GM18951 (cell line): Measurements from ENCODE around the gene MAGEF1.

Experiments
- POLR2A ChIP-seq: IDR thresholded peaks from 4 replicates; pipeline ENCODE4 v1.6.1; 2011; ENCODE audit warnings: mild to moderate bottlenecking; ENCODE audit not compliant: insufficient read length, insufficient read depth; ENCODE audit errors: extremely low read depth
- in situ Hi-C: fragments of 300-500 bp; cut with MboI; formaldehyde crosslinking; loops from one replicate; pipeline ENCODE4 v1.12.0; 2022; ENCODE audit warnings: low sequenced_read_pairs, mixed read lengths, inconsistent platforms; ENCODE audit not compliant: unreplicated experiment

Gene MAGEF1

DNA sequence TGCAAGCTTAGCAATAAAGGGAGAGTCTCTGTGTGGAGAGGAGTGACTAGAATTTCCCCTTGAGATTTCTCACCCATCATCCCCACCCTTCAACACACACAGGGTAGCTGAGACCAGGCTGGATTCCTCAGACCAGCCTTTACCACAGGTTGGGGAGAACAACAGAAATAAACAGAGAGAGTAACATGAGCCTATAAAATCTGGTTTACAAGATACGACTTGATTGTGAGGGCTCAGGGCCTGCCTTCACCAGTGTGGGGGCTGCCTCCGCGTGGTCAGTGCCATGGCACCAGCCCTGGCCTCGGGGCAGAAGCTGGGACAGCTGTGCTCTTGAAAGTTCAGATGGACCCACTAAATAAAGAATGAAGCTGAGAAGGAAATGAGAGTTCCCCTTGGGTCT, 14.6 kb upstream of the MAGEF1 start:
- in situ Hi-C loops = no loop called here

DNA sequence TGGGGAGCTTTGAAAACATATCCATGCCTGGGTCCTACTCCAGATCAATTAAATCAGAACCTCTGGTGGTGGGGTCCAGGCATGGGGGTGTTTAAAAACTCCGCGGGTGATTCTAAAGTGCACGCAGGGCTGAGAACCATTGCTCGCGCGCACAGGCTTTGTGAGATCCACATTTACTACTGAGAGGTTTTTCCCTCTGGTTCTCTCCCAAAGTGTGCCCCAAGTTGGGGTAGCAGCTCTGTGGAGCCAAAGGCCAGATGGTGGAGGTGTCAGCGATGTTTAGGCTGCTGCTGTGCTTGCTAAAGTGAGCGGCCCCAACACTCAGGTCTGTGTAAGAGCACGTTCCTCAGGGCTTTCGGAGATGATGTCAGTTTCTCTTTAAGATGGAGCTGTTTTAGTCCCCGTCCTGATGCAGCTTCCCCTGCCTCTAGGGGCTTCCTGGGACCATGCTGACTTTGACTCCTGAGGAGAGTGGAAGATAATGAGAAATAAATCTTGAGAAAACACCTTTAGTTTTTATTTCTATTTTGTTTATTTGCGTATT, 13.4 kb upstream of the MAGEF1 start:
- in situ Hi-C loops = no loop called here
- no peak for TF ChIP-seq POLR2A

More for the DNA sequence above, 14.6 kb upstream of the MAGEF1 start:
- no peak for TF ChIP-seq POLR2A

DNA sequence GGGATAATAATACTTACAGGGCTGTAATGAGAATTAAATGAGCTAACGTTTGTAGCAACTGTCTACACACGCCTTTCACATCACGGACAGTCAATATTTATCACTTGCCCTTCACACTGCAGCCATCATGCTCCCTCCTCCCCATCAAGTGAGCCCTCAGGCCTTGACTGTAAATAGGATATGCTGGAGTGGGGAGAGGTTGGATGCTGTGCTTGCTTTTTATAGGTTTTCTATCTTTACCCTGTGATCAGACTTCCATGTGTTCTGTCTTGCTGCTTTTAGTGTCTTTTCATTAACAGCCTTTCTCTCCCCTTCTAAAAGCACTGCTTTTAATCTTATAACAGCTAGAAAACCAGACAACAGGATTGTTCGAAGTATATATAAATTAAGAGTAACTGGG, 12.8 kb upstream of the MAGEF1 start:
- in situ Hi-C loops = no loop called here
- TF ChIP-seq POLR2A = no peak

DNA sequence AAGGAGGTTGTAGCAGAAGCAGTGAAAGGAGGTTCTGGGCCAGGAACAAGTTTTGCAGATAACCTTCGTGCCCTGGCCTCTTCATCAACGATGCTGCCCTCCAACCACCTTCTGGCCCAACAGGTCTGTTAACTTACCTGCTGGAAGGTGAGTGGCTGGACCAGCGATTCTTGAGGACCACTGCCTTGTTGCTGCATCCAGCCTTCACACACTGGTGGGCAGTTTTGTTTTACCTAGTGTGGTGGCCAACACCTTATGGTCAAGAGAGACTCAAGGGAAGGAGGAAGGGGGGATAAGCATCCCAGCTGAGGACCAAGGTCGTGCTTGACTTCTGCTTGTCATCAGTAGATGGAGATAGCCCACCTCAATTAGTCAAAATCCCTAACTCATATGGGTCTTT, 7.8 kb upstream of the MAGEF1 start:
- in situ Hi-C loops = no loop called here
- no peak for TF ChIP-seq POLR2A

DNA sequence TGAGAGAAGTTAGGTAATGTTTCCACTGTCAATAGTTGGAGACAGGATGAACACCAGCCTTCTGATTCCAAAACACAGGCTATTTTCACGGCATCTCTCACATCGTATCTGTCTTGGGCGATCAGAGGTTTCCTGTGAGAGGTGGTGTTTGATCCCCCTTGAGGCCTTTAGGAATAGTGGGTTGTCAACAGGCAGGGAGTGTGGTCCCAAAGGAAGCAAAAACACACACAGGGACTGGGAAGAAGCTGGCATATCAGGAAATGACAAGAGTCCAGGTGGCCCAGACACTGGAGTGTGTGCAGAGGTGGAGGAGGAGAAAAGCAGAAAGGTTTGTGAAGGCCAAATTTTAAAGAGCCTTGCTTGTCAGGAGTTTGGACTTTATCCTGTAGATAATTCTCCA, 6.6 kb upstream of the MAGEF1 start:
- in situ Hi-C loops = no loop called here
- no peak for TF ChIP-seq POLR2A

DNA sequence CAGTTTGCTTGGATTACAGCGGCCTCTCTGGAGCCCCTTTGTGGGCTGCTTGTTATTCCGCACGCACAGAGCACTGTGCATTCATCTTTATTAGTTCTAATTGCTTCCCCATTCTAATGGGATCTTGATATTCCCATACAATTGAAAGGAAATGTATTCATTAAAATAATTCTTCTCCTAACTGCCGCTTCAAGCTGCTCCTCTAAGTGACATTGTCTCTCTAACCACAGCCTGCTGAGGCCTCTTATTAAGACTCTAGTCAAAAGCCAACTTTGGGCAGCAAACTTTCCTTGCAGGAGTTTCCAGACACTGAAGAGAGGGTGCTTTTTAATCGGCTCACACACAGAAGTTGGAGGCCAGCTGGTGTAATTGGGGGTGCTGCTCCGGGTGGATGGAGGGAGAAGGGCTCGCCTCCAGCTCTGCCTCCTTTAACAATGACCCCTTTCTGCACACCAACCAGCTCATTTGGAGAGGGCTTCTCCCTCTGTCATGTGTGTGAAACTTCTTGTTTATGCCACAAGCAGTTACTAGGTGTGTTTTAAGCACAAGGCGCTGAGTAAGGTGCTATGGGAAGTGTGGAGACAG, 5.6 kb upstream of the MAGEF1 start:
- TF ChIP-seq POLR2A = no peak

DNA sequence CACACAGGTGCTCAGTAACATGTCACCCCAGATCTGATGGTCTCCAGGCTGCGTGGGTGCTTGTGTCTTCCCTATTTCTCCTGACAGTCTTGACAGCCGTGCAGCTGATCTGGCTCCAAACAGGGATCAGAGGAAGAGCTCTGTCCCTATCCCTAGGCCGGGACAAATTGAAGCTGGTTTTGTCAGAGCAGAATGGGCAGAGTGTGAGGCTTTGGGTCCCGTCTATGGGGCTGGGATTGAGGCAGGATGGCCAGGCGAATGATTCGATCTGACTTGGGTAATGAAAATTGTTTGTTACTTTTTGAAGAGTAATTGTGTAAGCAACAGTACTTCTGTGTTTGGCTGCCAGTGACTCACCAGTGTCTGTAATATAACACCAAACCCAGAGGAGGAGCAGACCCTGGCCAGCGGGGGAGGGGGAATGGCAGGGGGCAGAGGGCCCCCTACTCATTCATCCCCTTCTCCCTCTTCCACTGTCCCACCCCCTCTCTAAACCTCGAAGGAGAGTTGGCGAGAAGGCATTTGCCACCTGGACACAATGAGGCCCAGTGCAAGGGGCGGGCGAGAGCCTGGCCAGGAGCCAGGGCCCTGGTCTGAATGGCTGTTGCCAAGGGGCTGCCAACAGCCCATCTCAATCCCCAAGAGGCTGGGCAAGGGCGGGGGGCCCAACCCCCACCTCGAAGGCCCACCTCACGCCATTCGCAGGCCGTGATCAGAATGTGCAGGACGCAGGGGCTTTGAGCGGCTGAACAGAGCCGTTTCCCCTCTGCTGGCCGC, 4.9 kb upstream of the MAGEF1 start:
- in situ Hi-C loops = no loop called here
- no peak for TF ChIP-seq POLR2A

More for the DNA sequence above, 5.6 kb upstream of the MAGEF1 start:
- in situ Hi-C loops = no loop called here

DNA sequence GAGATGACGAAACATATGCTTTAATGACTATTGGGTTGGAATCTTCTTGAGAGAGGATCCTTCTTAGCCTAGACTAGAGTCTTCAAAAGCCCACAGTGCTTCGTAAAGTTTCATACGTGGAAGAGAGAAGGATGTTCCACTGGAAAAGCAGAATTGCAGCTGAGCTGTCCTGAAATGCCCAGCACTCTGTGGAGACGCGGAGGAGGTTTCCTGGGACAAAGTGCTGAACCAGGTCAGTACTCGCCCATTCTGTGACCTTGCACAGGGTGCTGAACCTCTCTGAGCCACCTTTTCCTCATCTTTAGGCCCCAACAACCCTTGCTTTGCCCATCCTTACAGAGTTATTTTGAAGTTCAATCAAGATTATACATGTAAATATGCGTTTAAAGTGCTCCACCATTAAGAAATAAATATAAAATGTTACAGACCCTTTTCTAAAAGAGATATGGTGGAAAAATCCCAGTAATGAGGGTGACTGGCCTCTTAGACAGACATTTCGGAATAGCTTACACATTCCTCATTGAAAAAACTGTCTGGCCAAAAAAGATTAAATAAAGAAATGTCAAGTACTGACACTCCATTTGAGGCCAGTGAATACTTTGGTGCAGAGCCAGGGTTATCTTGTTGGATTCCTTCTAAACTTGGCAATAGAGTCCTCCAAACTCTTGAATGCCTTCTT, 4.2 kb upstream of the MAGEF1 start:
- in situ Hi-C loops = no loop called here
- TF ChIP-seq POLR2A = no peak

DNA sequence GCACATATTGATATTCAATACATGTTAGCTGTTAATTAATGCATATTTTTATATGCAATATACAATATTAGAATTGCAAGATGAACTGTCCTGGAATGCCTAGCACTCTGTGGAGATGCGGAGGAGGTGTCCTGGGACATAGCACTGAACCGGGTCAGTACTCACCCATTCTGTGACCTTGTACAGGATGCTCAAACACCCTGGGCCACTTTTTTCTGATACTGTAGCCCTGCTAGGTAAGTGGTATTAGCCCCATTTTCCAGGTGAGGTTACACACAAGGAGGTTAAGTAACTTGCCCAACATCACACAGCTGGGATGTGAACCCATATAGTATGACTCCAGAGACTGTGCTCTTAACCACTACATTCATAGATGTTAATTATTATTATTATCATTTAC, 1.7 kb upstream of the MAGEF1 start:
- TF ChIP-seq POLR2A = no peak
- in situ Hi-C loops = no loop called here

DNA sequence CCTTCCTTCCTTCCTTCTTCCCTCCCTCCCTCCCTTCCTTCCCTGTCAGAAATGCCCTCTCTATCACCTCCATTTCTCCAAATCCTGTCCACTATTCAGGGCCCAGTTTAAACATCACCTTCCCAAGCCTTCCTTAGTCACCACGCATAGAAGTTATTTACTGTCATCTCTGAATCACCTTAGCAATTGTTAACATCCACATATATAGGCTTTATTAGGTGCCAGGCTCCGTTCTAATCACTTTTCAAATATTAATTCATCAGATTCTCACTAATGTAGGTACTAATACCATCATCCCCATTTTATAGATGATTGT, 1.1 kb upstream of the MAGEF1 start:
- in situ Hi-C loops = no loop called here
- no peak for TF ChIP-seq POLR2A

DNA sequence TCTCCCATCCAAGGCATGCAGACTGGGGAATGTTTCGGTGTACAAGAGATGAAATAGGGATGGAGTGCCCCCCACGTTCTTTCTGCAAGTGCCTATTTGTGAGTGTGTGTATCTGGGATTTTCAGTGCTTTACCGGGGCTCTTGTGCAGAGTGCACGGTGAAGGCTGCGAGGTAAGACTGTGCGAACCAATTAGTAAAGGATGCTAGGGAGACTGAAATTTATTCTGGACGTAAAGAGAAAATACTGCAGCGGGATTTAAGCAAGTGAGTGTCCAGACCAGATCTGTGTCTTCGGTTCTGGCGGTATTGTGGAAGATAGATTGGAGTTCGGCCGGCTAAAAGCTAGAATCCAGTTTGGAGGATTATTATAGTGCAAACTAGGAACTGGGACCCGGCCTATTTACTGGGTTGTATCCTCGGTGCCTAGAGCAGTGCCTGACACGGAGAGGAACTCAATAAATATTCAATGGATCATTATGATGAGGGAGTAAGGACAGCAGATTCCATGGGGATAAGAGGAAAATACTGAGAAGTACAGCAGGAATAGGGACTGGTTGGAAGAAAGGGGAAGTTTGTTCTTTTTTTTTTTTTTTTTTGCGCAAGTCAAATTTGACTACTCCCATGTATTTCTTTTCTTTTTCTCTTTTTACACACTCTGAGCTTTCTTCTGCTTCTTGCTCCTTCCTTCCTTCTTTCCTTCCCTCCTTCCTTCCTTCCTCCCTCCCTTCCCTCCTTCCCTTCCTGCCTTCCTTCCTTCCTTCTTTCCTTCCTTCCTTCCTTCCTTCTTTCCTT, 580 bp upstream of the MAGEF1 start:
- no peak for TF ChIP-seq POLR2A
- in situ Hi-C loops = no loop called here

DNA sequence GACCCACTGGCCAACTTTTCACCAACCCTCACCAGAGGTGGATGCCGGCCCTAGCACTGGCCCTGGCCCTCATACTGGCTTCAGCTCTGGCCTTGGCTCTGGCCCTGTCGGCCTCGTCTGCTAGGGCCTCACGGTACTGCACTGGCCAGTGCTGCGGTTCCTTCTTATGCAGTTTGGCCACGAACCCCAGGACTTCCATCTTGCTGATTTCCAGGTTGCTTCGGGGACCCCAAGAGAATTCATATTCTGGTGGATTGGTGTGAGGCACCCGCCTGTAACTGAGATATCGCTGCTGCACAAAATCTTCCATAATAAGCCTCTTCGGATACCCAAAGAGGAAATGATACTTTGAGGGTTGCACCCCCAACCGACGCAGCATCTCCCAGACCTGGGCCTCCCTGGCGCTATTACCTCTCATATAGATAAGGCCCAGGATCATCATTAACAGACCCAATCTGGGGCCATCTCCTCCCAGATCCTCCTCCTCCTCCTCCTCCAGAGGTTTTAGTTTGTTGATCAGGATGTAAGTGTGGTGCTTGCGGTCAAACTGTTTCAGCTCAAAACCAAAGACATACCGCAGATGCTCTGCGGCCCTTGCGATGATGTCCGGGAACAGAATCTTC, 883 bp downstream of the MAGEF1 start:
- in situ Hi-C loops = no loop called here
- no peak for TF ChIP-seq POLR2A

DNA sequence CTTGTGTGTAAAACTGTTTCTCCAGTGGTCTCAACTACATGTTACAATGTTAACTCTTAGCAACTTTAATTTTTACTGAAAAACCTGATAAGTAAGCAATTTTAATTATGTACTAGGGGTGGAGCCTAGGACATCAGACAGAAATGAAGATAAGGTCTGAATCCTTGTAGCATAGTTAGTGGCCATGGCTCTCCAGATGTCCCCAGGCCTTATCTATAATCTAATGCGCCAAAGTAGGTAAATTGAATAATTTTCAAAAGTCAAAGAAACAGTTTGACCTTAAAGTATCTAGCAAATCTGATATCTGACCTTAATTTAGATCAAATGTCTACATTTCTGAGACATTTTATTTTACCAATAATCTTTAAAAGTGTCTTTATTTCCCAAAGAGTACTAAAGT, 8.2 kb downstream of the MAGEF1 start:
- in situ Hi-C loops = no loop called here
- no peak for TF ChIP-seq POLR2A
